OCI-LY7 (cell line): ENCODE results near the gene ST3GAL3.

Experiments used
- CTCF ChIP-seq: fragments of 200-600 bp; sonication (generic); conservative IDR thresholded peaks from 2 replicates; pipeline ENCODE4 v1.5.1; 2014; ENCODE audit warnings: mild to moderate bottlenecking, antibody characterized with exemption, low read length, moderate library complexity, mixed read lengths
- EZH2phosphoT487 ChIP-seq: fragments of 200-600 bp; sonication (generic); IDR thresholded peaks from 2 replicates; pipeline ENCODE4 v1.6.1; 2018; ENCODE audit warnings: low read depth, borderline replicate concordance, mild to moderate bottlenecking, mixed run types, antibody characterized with exemption, low read length, moderate library complexity, mixed read lengths

- TF ChIP-seq CTCF (peak; percentile 82), EZH2phosphoT487 (no peak)
Observed at GRCh38 chr1:43934101-43934985, 227.0 kb downstream of the ST3GAL3 start.
